Stimulated activated CD4-positive, alpha-beta T cell treated with anti-CD3 and anti-CD28 coated beads, Interleukin-1b, Interleukin-23, amount 100 ng/mL, for 24 hours (primary cell): ENCODE measurements around the gene CYBA.

Experiments
- DNase-seq, 4 experiments: peaks; one replicate each; pipeline ENCODE4 v3.0.0-alpha.2; 2020; ENCODE audit warnings: low read depth in 4 of 4, low spot score in 1 of 4

The CYBA gene

DNA sequence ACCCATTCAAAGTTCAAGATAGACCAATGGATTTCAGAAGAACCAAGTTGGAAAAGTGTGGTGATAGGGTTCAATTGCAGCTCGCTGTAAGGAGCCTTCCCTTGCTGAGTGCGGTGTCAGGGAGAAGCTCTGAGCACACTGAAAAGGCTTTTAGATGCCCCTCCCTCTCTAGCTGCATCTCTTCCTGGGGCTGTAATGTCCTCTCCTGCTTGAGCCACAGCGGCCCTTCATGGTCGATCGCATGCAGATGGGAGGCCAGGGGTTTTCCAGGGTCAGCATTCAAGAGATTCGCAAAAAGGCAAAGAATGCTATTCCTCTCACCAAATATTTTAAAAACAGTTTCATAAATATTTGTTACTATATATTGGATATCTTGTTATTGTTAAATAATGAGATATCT lies 56.9 kb downstream of the CYBA start:
- DNase-seq, result no peak

DNA sequence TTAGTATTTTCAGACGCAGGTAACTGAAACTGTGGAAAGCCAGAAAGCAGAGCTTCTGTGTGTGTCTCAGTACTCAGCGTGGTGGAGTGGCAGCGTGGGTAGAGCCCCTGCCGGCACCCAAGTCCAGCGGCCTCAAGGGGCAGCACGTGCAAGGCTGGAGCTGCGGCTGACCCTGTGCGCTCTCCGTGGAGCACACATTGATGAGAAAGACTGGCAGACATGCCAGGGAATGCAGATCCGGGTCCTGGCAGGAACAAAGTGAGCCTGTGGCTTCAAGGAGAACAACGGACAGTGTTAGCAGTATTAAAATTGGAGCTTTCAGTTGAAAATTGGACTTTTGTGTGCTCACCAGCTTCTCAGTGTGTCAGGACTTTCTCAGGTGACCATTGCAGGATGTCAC lies 57.4 kb downstream of the CYBA start:
- no peak for DNase-seq
